Epithelial cell of esophagus (primary cell): ENCODE results near the gene LGALS9B.
"Not testable (repeated sequence)": the region's sequence is repeated elsewhere in the genome, so short reads cannot be mapped to it uniquely, and the experiment has no call there.

Experiments used
- DNase-seq: peaks from one replicate; pipeline ENCODE4 v3.0.0; 2010; ENCODE audit warnings: low read depth
- H3K4me3 ChIP-seq: 2 replicates; pipeline ENCODE4 v1.5.1; 2011; ENCODE audit warnings: mild to moderate bottlenecking, low read length, control low read depth

LGALS9B gene

DNA sequence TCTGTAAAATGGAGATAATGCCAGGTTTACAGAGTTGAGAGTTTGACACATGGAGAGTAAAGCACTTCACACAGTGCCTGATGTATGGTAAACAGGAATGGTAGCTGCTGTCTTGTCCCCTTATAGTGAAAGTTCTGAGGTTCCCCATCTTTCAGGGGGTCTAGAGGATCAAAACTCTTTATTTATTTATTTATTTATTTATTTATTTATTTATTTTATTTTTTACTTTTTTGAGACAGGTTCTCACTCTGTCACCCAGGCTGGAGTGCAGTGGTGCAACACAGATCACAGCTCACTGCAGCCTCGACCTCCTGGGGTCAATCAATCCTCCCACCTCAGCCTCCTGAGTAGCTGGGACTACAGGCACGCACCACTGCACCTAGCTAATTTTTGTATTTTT lies 40.1 kb downstream of the LGALS9B start:
- not testable (repeated sequence) for DNase-seq, H3K4me3 ChIP-seq

GRCh38 chr17:20422826-20423225 lies 44.5 kb downstream of the LGALS9B start:
- DNase-seq, H3K4me3 ChIP-seq: not testable (repeated sequence)

GRCh38 chr17:20418838-20419237 lies 48.5 kb downstream of the LGALS9B start:
- DNase-seq, H3K4me3 ChIP-seq: not testable (repeated sequence)

DNA sequence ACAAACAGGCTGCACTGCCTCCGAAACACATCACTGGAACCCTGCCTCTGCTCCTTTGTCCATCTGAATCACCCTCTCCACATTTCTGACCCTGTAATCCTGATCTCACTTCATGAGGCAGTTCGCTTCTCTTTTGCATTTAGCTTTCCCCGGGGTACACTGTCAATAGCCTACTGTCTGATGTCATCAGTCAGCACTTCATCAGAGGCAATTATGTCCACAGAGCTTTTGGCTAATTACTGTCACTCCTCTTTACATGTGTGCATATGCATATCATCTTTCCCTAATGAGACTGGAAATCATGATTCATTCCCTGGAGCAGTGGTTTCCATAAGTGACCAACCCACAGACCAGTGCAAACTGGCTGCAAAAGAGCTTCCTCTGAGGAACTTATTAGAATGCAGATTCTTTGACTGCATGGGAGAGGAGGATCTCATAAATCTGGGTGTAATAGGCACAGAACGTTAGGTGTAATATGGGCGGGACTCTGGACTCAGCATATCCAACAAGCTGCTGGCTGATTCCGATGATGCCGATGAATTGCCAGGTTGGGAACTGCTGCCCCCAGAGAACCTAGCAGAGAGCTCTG lies 49.8 kb downstream of the LGALS9B start:
- DNase-seq, H3K4me3 ChIP-seq: not testable (repeated sequence)

- not testable (repeated sequence) for H3K4me3 ChIP-seq, DNase-seq
Measured at GRCh38 chr17:20416381-20416911, 50.9 kb downstream of the LGALS9B start.

DNA sequence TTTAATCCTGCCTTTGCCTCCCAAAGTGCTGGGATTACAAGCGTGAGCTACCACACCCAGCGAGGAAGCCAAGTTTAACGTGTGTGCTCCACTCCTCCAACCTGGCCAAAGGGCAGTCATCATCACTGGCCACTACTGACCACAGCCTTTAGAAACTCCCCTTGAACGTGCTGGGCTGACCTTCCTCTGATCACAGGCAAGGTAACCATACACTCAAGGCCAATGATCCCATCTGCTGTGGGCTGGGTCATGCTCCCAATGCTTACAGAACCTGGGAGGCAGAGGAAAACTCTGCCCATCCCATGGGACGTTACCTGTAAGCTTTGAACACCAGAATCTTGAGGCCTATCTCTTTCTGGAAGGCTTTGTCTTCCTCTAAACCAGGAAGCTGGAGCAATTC lies 51.9 kb downstream of the LGALS9B start:
- H3K4me3 ChIP-seq, DNase-seq: not testable (repeated sequence)

GRCh38 chr17:20401306-20402022 lies 65.9 kb downstream of the LGALS9B start:
- H3K4me3 ChIP-seq, result not testable (repeated sequence)
- DNase-seq, result peak; percentile 5

DNA sequence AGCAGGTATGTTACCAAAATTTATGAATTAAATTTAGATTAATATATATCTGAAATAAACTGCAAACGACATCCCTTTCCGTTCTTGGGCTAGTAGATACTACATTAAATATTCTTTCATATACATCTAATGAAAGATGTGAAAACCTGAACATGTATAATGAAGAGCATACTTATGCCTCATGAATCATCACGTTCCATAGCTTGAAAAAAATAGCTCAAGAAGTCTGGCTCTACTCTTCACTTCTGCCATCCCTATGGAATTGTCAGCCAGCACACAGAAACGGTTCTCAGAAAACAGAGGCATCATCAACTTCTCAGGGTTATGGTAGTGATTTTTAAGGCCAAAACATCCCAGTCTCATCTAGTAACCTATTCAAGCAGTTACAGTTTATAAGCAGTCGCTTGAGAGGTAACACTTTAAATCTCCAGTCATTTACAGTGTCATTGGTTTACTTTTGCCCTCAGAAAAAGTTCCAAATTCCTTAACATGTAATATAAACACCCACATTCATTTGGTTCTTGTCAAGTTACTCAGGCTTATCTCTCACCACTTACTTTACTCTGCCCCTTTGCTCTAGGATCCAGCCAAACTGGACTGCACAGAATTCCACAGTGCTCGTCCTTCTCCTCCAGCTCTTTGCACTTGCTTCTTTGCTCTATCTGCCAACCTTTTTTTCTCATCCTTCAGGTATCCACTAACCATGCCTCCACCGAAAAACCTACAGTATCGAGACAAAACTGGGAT lies 66.6 kb downstream of the LGALS9B start:
- DNase-seq, result peak; percentile 25
- H3K4me3 ChIP-seq, result not testable (repeated sequence)
